HG03378 (cell line): ENCODE data around the gene STYK1.
A peak's percentile ranks its signal among the peaks of the same experiment; 100 is the strongest.

Experiments
- ATAC-seq: cut with Tn5 transposase; IDR thresholded peaks from one replicate; pipeline ENCODE4 v1.9.1; 2021; ENCODE audit warnings: mild to moderate bottlenecking, moderate library complexity; ENCODE audit not compliant: unreplicated experiment

The STYK1 gene

GRCh38 chr12:10673659-10674384 lies at the start of gene STYK1:
Gene STYK1 (minus strand): TSS chr12:10674052. CDS start chr12:10634618, 39,434 bp downstream.
- peak; percentile 66 for ATAC-seq

GRCh38 chr12:10722905-10723746 lies 49.3 kb upstream of the STYK1 start, which contains the start of gene YBX3:
Gene YBX3 (minus strand): TSS chr12:10723323. CDS start chr12:10723111, 212 bp downstream.
- ATAC-seq: peak; percentile 30

GRCh38 chr12:10722502-10722904 lies 48.7 kb upstream of the STYK1 start:
- ATAC-seq: peak; percentile 29

- ATAC-seq: peak; percentile 40
Measured at GRCh38 chr12:10721651-10722501, 48.0 kb upstream of the STYK1 start.

GRCh38 chr12:10720974-10721650 lies 47.3 kb upstream of the STYK1 start:
- no peak for ATAC-seq

- no peak for ATAC-seq
Measured at GRCh38 chr12:10719482-10719881, 45.6 kb upstream of the STYK1 start.

- ATAC-seq: no peak
Measured at GRCh38 chr12:10718279-10718821, 44.5 kb upstream of the STYK1 start.

- no peak for ATAC-seq
Measured at GRCh38 chr12:10717410-10717809, 43.6 kb upstream of the STYK1 start.

- no peak for ATAC-seq
Measured at GRCh38 chr12:10716704-10717315, 43.0 kb upstream of the STYK1 start.

- no peak for ATAC-seq
Measured at GRCh38 chr12:10716277-10716676, 42.4 kb upstream of the STYK1 start.

- no peak for ATAC-seq
Measured at GRCh38 chr12:10715491-10715890, 41.6 kb upstream of the STYK1 start.

- no peak for ATAC-seq
Measured at GRCh38 chr12:10709808-10710207, 36.0 kb upstream of the STYK1 start.

- ATAC-seq: no peak
Measured at GRCh38 chr12:10708862-10709261, 35.0 kb upstream of the STYK1 start.

GRCh38 chr12:10705655-10706054 lies 31.8 kb upstream of the STYK1 start:
- no peak for ATAC-seq

GRCh38 chr12:10701843-10702242 lies 28.0 kb upstream of the STYK1 start:
- no peak for ATAC-seq

- peak; percentile 58 for ATAC-seq
Measured at GRCh38 chr12:10701131-10701681, 27.4 kb upstream of the STYK1 start.

- peak; percentile 17 for ATAC-seq
Measured at GRCh38 chr12:10700581-10700980, 26.7 kb upstream of the STYK1 start.

GRCh38 chr12:10697862-10698261 lies 24.0 kb upstream of the STYK1 start:
- ATAC-seq: no peak

- no peak for ATAC-seq
Measured at GRCh38 chr12:10697156-10697555, 23.3 kb upstream of the STYK1 start.
